HepG2 (cell line): ENCODE results near the gene TMCC1. TPM values are rescaled to one million over a fixed set of nuclear protein-coding genes. Genes with fewer than 3 reads are reported as not detected.
A peak's percentile ranks its signal among the peaks of the same experiment; 100 is the strongest.

ENCODE experiments used
- ATF7-NPFF ChIP-seq: sonication (generic); formaldehyde crosslinking; IDR thresholded peaks from 2 replicates; pipeline ENCODE4 v1.8.1; 2023; ENCODE audit warnings: mild to moderate bottlenecking, low read depth, missing genetic modification reagents, moderate library complexity
- BRD4 ChIP-seq: sonication (generic); formaldehyde crosslinking; IDR thresholded peaks from 2 replicates; pipeline ENCODE4 v1.4.0; 2020; ENCODE audit warnings: missing genetic modification reagents
- DPF2 ChIP-seq: sonication (generic); formaldehyde crosslinking; IDR thresholded peaks from 2 replicates; pipeline ENCODE4 v1.4.0; 2020; ENCODE audit warnings: mild to moderate bottlenecking, low read depth, missing genetic modification reagents, borderline replicate concordance
- DRAP1 ChIP-seq: IDR thresholded peaks from 2 replicates; pipeline ENCODE4 v1.6.1; 2016; ENCODE audit warnings: missing genetic modification reagents, missing compliant biosample characterization
- ERF ChIP-seq: IDR thresholded peaks from 2 replicates; pipeline ENCODE4 v1.6.1; 2018; ENCODE audit warnings: missing biosample characterization, missing genetic modification reagents
- JUN ChIP-seq: sonication (generic); formaldehyde crosslinking; IDR thresholded peaks from 2 replicates; pipeline ENCODE4 v1.4.0; 2020; ENCODE audit warnings: mild to moderate bottlenecking, missing genetic modification reagents
- KLF13 ChIP-seq: sonication (generic); formaldehyde crosslinking; IDR thresholded peaks from 2 replicates; pipeline ENCODE4 v1.4.0; 2020; ENCODE audit warnings: mild to moderate bottlenecking, missing genetic modification reagents
- KLF16 ChIP-seq, 2 experiments: sonication (generic) in 1 of 2; formaldehyde crosslinking in 1 of 2; IDR thresholded peaks; 2 replicates each; pipeline versions ENCODE4 v1.6.1 to v1.8.0; 2016 to 2023; ENCODE audit warnings: missing genetic modification reagents in 2 of 2, missing compliant biosample characterization in 1 of 2
- MYC ChIP-seq: sonication (generic); formaldehyde crosslinking; IDR thresholded peaks from 2 replicates; pipeline ENCODE4 v1.9.0; 2021; ENCODE audit warnings: missing genetic modification reagents, borderline replicate concordance
- NR2C2 ChIP-seq: sonication (generic); formaldehyde crosslinking; IDR thresholded peaks from 2 replicates; pipeline ENCODE4 v1.4.0; 2020; ENCODE audit warnings: missing genetic modification reagents, mild to moderate bottlenecking, moderate library complexity, borderline replicate concordance
- PRDM10 ChIP-seq: sonication (generic); formaldehyde crosslinking; IDR thresholded peaks from 2 replicates; pipeline ENCODE4 v1.4.0; 2020; ENCODE audit warnings: low read depth, missing genetic modification reagents
- RBFOX2 ChIP-seq: fragments of 200-400 bp; formaldehyde crosslinking; IDR thresholded peaks from 2 replicates; pipeline ENCODE4 v1.6.1; 2017; ENCODE audit warnings: low read depth, mild to moderate bottlenecking, low read length
- RFX3 ChIP-seq: IDR thresholded peaks from 2 replicates; pipeline ENCODE4 v1.6.1; 2016; ENCODE audit warnings: missing biosample characterization, missing genetic modification reagents
- RXRB ChIP-seq: IDR thresholded peaks from 2 replicates; pipeline ENCODE4 v1.6.1; 2016; ENCODE audit warnings: borderline replicate concordance, missing genetic modification reagents, missing compliant biosample characterization
- SALL1 ChIP-seq: sonication (generic); formaldehyde crosslinking; IDR thresholded peaks from 2 replicates; pipeline ENCODE4 v1.8.0; 2022; ENCODE audit warnings: mild to moderate bottlenecking, missing genetic modification reagents
- SKIL ChIP-seq: sonication (generic); formaldehyde crosslinking; IDR thresholded peaks from 2 replicates; pipeline ENCODE4 v1.8.0; 2022; ENCODE audit warnings: missing genetic modification reagents, mild to moderate bottlenecking, moderate library complexity, borderline replicate concordance
- TARDBP ChIP-seq: sonication (generic); formaldehyde crosslinking; IDR thresholded peaks from 2 replicates; pipeline ENCODE4 v1.8.0; 2022; ENCODE audit warnings: mild to moderate bottlenecking, missing genetic modification reagents
- THRA ChIP-seq: sonication (generic); formaldehyde crosslinking; IDR thresholded peaks from 2 replicates; pipeline ENCODE4 v1.4.0; 2020; ENCODE audit warnings: missing genetic modification reagents, borderline replicate concordance
- ZBTB21 ChIP-seq: sonication (generic); formaldehyde crosslinking; IDR thresholded peaks from 2 replicates; pipeline ENCODE4 v1.4.0; 2020; ENCODE audit warnings: missing genetic modification reagents
- ZFY ChIP-seq: sonication (generic); formaldehyde crosslinking; IDR thresholded peaks from 2 replicates; pipeline ENCODE4 v1.4.0; 2020; ENCODE audit warnings: missing genetic modification reagents
- ZNF350 ChIP-seq: sonication (generic); formaldehyde crosslinking; IDR thresholded peaks from 2 replicates; pipeline ENCODE4 v1.4.0; 2020; ENCODE audit warnings: mild to moderate bottlenecking, low read depth, missing genetic modification reagents, borderline replicate concordance
- polyA plus RNA-seq, 8 experiments: library from polyadenylated mRNA; depleted of rRNA in 3 of 8; stranded (reverse) in 7 of 8; unstranded in 1 of 8; fragments of >200 nt; fragmentation: Illumina TruSeq in 4 of 8; extraction: Trizol in 4 of 8; gene quantifications; 2 replicates each; pipeline versions ENCODE4 v1.2.1 to v1.2.3, GENCODE V29; 2011 to 2016; ENCODE audit warnings: low read depth in 4 of 8, missing spikeins in 1 of 8, mixed read lengths in 1 of 8; ENCODE audit not compliant: insufficient read depth in 1 of 8
- total RNA-seq, 5 experiments: library from RNA; depleted of rRNA; stranded (reverse); fragments of >200 nt; fragmentation: Illumina TruSeq; extraction: Trizol; gene quantifications; 2 replicates each; pipeline ENCODE4 v1.2.3, GENCODE V29; 2016; ENCODE audit warnings: low read depth in 1 of 5

The TMCC1 gene
- total and polyA plus RNA-seq, 2 of the 13 experiments (the other 11 are each of a cell fraction or from before 2014, with no cell fraction given) = 12.1 to 264 TPM

GRCh38 chr3:129612534-129613366 lies 280.8 kb downstream of the TMCC1 start (continued):
- peak; percentile 35; the same call in 1 of the 2 replicates for TF ChIP-seq THRA
- TF ChIP-seq KLF13 = no peak
- 0 out of 2 replicates have a peak, but pooled peaks have one; percentile 13 for TF ChIP-seq ZBTB21
- peak; percentile 41; the same call in 1 of the 2 replicates for TF ChIP-seq ZNF350 (CRISPR knock-in tag)
- peak; percentile 12; the same call in 1 of the 2 replicates for TF ChIP-seq NR2C2 (CRISPR knock-in tag)
- TF ChIP-seq JUN (CRISPR knock-in tag) = peak; percentile 48; the same call in 1 of the 2 replicates
- 0 out of 2 replicates have a peak, but pooled peaks have one; percentile 14 for TF ChIP-seq TARDBP
- TF ChIP-seq DRAP1 (CRISPR knock-in tag) = 0 out of 2 replicates have a peak, but pooled peaks have one; percentile 16
- no peak for TF ChIP-seq ATF7-NPFF
- no peak for TF ChIP-seq SALL1
- TF ChIP-seq KLF16 (CRISPR knock-in tag; IDR thresholded peaks at IDR 0.05) = peak in 1 of 2 experiments; percentile 25; a peak in 1 of 4 replicates
- no peak for TF ChIP-seq RFX3 (CRISPR knock-in tag)
- TF ChIP-seq DPF2 = 0 out of 2 replicates have a peak, but pooled peaks have one; percentile 3
- TF ChIP-seq SKIL (CRISPR knock-in tag) = peak; percentile 17; the same call in 1 of the 2 replicates
- TF ChIP-seq ERF (CRISPR knock-in tag) = peak; percentile 46; the same call in 1 of the 2 replicates
- TF ChIP-seq BRD4 (CRISPR knock-in tag) = no peak
- TF ChIP-seq ZFY (CRISPR knock-in tag) = peak; percentile 25; the same call in 1 of the 2 replicates
- TF ChIP-seq MYC (CRISPR knock-in tag) = peak; percentile 56; the same call in 1 of the 2 replicates
- peak; percentile 32; the same call in 1 of the 2 replicates for TF ChIP-seq RXRB (CRISPR knock-in tag)
- peak; percentile 15 for TF ChIP-seq PRDM10
- TF ChIP-seq RBFOX2 = no peak
